HG02943 (cell line): Measurements from ENCODE around the gene CCDC85A.

ENCODE experiments used
- ATAC-seq: cut with Tn5 transposase; IDR thresholded peaks from one replicate; pipeline ENCODE4 v1.9.1; 2021; ENCODE audit warnings: mild to moderate bottlenecking, low read depth, moderate library complexity; ENCODE audit not compliant: unreplicated experiment

The CCDC85A gene

GRCh38 chr2:56348392-56349210, 164.8 kb downstream of the CCDC85A start:
- no peak for ATAC-seq

GRCh38 chr2:56357655-56358295, 174.0 kb downstream of the CCDC85A start:
- ATAC-seq, result no peak

DNA sequence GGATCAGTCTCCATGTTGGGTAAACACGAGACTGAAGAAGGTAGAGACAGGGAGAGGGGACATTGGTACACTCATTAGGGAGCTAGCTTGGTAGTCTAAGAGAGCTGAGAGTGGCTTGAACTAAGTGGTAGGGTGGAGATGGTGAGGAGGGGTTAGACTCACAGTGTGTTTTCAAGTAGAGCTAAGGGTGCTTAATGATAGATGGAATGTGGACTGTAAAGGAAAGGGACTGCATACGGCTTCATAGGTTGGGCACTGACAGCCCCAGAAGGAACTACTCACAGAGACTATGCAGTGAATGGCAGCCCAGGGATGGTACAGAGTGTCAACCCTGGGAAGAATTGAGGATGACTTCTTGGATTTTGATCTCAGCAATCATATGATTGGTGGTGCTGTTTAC, 178.1 kb downstream of the CCDC85A start:
- no peak for ATAC-seq

DNA sequence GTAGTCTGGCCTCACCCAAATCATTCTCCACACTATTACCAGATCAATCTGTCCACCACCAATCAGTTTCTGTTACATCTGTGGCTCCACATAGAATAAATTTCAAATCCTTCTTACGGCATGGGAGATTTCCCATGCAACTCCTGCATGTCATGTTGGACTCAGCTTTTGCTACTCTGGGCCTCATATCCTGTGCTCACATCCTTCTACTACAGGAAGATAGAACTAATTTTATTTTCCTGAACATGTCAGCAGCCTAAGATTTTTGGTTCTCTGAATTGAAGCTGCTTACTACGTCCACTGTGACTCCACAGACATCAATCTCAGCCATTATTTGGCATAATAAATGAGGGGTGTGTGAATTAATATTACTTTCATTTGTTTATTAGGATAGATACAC, 181.1 kb downstream of the CCDC85A start:
- no peak for ATAC-seq

- no peak for ATAC-seq
Observed at GRCh38 chr2:56369316-56369715, 185.5 kb downstream of the CCDC85A start.

DNA sequence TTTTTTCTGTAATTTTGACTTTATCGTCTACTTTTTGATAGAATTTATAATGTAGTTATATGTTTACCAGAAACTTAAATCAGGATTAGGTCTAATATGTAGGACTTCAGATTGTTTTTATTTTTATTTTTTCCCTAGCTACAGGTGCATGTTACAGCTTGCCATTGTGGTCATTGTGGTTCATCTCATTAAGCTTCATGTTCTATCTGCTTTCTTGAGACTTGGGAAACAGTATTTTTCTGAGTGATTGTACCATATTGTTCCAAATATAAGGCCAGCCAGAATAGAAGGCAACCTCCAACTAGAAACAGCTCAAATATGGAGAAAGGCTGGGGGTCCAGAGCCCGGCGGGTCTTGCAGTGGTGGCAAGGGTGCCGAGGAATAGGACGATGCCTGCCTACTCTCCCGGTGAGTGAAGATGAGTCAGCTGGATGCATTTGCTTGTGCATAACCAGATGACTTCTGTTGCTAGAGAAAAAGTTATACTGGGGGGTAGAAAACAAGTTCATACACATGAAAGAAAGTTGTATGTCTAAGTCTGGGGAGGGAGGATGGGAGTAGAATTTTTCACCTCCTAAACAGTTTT, 188.4 kb downstream of the CCDC85A start:
- no peak for ATAC-seq

DNA sequence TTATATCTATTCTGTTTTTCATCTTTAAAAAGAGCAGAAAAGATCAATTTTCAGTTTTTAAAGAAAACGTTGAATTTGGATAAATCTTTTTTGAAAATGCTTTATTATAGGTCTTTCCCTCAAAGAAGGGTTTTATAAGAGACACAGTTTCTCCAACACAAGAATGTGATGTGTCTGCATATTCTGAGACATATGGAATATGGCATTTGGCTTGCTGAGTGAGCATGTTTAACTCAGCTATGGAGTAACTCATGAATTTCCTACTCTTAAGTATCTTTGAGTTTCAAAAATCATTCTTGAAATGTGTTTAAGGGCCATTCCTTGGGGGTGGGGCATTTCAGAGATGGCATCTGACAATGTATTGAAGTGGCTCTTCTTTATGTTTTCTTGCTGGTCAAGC, 191.5 kb downstream of the CCDC85A start:
- ATAC-seq, result no peak

GRCh38 chr2:56376699-56377665, 193.2 kb downstream of the CCDC85A start:
- ATAC-seq, result no peak

- no peak for ATAC-seq
Observed at GRCh38 chr2:56379066-56379465, 195.3 kb downstream of the CCDC85A start.

- ATAC-seq, result no peak
Observed at GRCh38 chr2:56380861-56381260, 197.1 kb downstream of the CCDC85A start.

DNA sequence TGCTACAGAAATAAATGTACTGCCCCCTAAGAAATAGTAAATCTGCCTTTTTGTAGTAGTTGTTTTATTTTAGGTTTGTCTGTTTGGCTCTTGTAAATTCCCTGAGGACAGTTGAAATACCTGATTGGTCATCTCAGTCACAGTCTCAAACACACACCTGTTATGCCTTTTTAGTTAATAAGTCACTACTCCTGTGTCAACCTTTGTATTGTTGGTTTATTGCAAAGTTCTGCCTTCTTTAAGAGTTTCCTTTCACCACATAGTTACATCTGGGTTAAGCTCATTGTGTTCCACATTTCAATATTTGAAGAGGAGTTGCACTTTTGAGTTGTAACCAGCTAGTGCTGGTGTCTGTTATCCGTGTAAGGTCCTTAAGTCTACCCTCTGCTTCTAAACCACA, 198.7 kb downstream of the CCDC85A start:
- no peak for ATAC-seq

- ATAC-seq, result no peak
Observed at GRCh38 chr2:56386657-56387056, 202.9 kb downstream of the CCDC85A start.

GRCh38 chr2:56390644-56391043, 206.9 kb downstream of the CCDC85A start:
- no peak for ATAC-seq

DNA sequence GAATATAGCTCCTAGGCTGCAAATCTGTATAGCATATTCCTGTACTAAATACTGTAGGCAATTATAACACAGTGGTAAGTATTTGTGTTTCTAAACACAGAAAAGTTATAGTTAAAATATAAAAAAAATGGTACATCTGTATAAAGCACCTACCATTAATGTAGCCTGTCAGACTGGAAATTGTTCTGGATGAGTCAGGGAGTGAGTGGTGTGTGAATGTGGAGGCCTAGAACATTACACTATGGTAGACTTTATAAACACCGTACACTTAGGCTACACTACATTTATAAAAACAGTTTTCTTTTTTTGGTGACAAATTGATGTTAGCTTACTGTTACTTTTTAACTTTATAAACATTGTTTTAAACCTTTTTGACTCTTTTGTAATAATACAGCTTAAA, 226.3 kb downstream of the CCDC85A start:
- no peak for ATAC-seq

DNA sequence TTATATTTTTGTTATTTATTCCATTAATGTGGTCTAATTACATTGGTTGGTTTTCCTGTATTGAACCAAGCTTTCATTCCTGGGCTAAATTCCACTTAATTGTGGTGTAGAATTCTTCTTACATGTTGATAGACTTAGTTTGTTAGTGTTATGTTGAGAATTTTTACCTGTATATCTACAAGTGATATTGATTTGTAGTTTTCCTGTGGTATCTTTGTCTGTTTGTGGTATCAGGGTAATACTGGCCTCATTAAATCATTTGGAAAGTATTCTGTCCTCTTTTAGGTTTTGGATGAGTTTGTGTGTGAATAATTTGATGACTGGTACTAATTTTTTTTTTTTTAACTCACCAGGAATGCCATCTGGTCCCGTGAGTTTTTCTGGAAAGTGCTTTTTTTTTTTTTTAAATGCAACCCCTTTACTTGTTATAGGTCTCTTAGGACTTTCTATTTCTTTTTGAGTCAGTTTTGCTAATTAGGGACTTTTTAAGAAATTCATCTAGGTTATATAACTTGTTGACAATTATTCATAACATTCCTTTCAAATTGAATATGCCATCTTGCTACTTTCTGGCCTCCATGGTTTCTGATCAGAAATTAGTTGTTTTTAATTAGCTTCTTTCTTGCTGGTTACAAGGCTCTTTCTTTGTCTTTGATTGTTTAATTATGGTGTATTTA, 232.8 kb downstream of the CCDC85A start:
- no peak for ATAC-seq
